IPS-18c (cell line): Measurements from ENCODE around the gene ITGB1.

Source experiments
- H3K4me3 ChIP-seq: 2 replicates; pipeline ENCODE4 v1.7.0; 2013; ENCODE audit warnings: low read depth, mild to moderate bottlenecking, low read length, moderate library complexity; ENCODE audit not compliant: insufficient read depth
- H3K9me3 ChIP-seq: one replicate; pipeline ENCODE4 v1.6.1; 2013; ENCODE audit warnings: mild to moderate bottlenecking, low read length, moderate library complexity; ENCODE audit not compliant: control insufficient read depth, insufficient read depth

The ITGB1 gene

DNA sequence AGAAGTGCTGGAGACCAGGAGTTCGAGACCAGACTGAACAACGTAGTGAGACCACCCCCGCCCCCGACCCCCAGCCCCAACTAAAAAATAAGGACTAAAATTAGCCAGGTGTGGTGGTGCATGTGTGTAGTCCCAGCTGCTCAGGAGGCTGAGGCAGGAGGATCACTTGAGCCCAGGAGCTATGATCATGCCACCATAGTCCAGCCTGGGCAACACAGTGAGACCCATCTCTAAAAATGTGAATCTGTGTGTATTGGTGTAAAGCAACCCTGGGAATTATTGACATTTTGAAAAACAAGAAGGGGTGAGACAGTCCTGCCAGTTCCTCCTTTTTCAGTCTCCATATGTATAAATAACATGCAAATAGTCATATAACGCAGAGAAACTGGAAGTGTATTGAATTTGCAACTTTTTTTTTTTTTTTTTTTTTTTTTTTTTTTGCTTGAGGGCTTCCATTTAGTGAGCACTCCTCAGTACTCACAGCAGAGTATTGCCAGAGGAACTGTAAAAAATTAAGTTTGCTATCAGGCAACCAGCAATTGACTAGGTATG is 3.4 kb upstream of the ITGB1 start:
- Histone ChIP-seq H3K9me3 (no peaks in the 10 kb centered on the region), H3K4me3 (no peak overlapping the region; the same call in 1 of the 2 replicates)

DNA sequence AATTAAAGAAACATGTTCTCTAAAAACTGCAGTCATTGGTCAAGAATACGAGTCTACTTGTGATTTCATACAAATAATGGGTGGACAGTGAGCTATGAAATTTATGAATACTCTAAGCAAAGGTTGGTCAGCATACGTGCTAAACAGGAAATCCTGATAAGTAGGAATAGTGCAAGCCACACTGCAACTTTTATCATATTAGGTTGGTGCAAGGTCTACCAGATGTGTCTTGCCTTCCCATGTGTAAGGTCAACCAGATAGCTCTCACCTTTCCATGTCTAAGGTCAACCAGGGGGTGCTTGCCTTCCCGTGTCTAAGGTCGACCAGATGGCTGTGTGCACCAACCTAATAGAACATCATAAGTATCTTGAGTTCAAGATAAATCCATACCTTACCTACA is 2.0 kb upstream of the ITGB1 start:
- Histone ChIP-seq H3K4me3 (peak overlapping the region; percentile 90; the same call in 1 of the 2 replicates), H3K9me3 (no peaks in the 10 kb centered on the region)

DNA sequence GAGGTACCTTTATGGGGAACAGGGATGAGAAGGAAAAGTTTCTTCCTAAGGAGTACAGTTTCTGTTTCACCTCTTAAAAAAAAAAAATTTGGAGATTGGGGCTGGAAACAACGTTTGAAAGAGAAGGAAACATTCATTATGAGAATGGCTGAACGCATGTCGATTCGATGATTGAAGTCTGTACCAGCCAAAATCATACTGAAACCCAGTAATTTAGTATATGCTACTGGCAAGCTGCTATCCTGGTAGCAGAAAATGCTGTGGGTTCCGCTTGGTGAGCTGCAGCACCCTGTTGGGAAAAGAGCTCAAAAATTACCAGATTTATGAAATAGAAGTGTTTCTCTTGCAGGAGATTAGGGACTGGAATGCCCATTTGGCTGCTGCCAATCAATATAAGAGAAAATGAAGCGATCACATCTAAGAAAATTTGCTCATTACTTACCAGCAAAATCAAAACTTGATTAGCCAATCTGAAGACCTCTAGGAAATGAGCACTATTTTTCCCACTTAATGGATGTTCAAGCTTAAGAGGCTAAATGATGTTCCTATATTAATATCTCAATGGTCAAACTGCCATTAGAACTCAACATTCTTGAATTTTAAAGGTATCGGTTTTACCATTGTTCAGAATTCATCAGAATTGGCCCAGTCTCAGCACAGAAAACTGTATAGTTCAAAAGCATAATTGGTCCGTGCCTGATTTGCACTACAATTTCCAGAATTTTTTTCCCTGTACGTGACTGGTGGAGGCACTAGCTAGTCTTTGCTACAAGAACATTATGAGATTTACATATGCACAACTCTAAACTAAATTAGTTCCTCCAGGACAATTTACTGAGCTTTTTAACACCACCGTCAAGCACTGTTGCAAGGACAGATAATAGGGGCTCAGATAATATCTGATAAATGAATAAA is 1.2 kb upstream of the ITGB1 start:
- Histone ChIP-seq H3K4me3 (peak overlapping the region; percentile 90), H3K9me3 (no peaks in the 10 kb centered on the region)

DNA sequence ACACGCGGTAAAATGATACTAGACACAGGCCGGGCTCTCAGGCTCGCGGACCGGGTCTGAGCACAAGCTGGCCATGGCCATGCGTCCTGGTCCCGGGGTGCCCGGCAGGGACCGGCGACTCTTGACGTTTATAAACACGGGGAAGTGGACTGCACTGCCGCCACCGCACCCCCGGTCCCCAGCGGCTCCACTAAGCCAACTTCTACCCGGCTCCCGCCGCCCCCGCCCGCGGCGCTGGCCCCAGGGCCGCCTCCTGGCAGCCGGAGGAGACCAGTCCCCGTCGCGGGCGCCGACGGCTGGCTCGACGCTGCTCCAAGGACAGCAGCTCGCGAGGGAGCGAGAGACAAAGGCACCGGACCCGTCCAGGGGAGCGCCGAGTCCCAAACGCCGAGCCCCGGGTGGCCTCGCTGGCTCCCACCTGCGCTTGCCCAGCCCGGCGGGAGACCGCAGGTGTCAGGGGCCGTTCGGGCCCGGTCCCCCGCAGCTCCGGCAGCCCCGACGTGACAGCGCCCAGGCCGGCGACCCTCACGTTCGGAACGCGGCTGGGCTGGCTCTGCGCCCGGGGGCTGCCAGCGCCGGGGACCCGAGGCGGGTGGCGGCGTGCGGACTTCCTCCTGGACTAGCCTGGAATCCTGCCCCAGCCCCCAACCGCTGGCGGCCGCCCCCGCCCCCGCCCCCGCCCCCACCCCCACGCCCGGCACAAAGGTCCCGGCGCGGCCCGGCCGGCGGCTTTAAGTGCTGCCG is 517 bp downstream of the ITGB1 start:
- peak overlapping the region; percentile 90 for H3K4me3 ChIP-seq
- no peaks in the 10 kb centered on the region for H3K9me3 ChIP-seq

DNA sequence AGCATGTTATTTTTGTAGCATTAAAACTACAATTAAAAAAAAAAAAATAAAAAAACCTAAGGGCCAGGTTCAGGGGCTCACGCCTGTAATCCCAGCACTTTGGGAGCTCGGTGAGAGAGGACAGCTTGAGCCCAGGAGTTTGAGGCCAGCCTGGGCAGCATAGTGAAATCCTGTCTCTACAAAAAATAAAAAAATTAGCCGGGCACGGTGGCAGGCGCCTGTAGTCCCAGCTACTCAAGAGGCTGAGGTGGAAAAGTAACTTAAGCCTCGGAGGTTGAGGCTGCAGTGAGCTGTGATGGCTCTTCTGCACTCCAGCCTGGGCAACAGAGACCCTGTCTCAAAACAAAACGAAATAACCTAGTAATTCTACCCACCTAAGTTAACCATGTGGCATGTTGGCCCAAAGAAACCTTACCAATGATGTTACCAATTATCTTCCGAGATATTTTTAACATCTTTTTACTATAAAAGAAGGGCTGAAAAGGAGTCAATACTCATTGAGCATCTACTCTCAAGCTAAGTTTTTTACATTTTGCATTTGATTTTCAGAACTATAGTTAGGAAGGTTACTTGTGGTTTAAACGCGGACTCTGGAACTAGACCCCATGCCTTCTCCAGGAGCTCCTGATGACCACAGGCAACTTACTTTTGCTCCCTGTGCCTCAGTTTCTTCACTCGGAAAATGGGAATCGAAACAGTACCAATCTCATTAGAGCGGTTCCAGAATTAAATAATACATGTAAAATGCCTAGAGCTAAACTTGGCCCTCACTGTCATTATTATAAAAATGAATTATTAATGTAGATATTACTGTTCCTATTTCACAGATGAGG is 1.4 kb downstream of the ITGB1 start:
- Histone ChIP-seq H3K4me3 (peak overlapping the region; percentile 78), H3K9me3 (no peaks in the 10 kb centered on the region)

DNA sequence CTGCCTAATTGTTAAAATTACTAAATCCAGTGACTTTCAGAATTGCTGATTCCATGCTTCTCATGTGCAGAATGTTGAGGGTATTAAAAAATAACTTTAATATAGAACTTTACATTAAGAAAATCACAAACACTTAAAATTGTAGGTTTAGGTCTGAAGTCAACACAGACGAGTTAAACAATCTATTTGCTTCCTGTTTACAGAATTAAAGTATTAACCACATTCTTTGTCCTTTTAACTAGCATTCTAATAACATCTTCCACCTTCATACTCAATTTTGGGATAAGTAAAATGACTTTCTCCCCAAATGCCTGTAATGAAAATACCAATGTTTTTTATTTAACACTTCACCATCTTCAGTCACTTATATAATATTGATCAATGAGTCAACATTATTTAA is 2.2 kb downstream of the ITGB1 start:
- Histone ChIP-seq H3K4me3 (no peak overlapping the region), H3K9me3 (no peaks in the 10 kb centered on the region)

DNA sequence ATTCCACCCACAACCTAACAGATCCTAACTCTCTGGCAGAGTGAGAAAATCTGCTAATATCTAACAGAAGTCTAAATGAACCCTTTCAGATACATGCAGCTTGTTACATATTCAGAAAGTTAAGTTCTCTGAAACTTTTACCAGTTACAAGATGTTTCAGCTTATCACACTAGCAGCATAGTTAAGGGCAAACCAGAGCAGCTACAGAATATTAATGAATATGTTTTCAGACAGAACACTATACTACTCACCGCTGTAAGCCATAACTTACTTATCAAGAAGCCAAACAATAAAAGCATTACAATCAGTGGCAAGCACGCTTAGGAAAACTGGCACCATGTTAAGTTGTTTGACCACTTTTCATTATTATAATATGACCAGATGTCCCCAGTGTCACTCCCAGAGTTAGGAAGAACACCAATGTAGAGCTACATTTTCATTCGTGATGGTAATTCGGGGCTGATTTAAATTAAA is 2.7 kb downstream of the ITGB1 start:
- Histone ChIP-seq H3K9me3 (no peaks in the 10 kb centered on the region), H3K4me3 (no peak overlapping the region)

DNA sequence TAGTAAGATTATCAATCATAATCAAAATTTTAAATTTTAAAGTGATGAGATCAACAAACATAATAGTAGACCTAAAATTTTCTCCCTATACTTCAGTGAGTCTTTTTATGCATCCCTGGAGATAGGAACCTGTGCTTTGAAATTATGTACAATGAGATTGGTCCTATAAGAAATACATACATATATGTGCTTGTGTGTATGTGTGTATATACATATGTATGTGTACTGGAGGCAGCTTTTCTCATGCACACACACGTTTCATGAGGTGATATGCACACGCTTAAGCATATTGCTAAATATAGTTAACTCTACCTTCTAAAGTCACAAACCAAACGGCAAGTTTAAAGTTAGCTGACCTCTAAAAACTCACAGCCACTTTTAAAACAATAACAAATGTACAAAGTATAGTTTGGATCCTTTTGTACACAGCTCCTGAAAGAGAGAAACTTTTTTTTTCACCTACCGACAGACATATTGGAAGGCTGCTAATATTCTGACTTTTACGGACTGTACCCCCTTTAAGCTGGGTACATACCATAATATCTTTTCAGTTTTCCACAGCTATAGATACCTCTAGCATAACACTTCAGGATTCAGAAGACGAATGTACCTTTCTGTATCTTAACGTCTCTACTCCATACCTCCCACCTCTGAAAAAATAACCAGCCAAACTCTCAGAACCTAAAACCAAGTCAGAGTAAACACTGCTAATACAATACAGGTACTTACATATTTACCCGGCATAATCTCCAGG is 3.3 kb downstream of the ITGB1 start:
- H3K9me3 ChIP-seq = no peaks in the 10 kb centered on the region
- no peak overlapping the region for H3K4me3 ChIP-seq

DNA sequence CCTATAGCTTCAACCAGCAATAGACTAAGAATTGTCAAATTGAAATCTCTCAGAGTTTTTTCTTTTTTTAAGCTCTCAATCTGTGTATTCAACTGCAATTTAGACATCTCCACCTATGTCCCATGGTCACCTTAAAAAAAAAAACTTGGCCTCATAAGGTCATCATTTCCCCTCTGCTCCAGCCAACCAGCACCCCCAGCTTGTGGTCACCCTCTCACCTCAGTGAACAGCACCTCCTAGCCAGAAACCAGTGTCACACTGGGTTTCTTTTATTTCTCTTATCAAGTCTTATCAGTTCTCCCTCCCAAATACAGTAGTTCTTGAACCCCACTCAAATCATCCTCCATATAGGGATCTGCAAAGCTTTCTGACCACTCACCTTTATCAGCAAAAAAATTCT is 4.0 kb downstream of the ITGB1 start:
- Histone ChIP-seq H3K4me3 (no peak overlapping the region), H3K9me3 (no peaks in the 10 kb centered on the region)

DNA sequence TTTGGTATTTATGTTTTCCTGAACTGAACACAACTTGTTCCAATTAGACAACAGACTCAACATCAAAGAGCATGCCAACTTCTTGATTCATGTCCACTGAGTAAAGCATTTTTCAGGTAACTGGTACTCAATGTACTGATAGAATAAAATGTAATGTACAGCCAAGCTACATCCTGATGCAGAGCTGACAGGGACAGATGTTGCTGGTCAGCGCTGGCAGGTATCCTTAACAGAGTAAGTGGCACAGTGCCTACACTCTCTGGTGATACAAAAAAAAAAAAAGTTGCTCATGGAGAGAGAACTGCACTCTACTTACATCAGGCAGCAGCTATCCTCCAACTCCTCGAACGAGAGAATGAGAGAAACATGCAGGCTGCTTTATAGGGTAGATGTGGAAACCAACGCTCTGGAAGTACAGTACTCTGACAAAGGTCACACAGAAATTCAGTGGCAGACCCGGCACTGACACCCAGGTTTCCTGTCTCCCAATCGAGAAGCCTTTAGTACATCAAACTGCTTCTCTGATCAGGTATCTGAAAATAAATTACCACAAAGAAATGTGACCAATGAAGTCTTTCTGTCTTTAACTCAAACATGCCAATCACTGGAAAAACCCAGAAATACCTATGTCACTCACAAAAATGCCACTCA is 4.6 kb downstream of the ITGB1 start:
- Histone ChIP-seq H3K9me3 (no peaks in the 10 kb centered on the region), H3K4me3 (no peak overlapping the region)

DNA sequence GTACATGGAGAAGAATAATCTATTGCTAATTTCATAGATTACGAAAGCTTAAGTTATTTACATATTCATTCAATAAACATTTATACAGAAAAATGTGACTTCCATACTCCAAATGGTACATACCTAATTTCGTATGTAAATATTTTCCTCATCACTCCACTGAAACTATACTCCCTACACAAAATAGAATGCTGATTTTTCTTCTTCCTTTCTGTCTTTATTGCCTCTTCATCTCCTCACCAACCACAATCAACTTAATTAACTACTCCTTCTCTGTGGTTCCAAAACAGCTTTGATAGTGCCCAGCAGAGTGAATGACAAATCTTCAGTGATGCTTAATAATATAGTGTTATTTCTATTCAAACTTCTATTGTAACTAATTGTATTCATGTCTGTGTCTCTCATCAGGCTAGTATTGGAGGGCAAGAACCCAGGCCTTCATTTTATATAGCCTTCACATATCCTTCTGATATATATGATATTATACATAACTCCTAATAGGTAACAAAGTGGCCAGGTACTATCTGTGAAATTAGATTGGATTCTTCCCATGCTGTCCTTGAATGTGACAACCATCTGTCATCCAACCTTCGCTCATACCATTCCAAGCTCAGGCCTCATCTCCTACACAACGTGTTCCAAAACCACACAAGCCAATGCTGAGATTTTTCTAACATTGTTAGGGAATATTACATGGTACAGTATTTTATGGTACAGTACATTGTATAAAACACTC is 5.3 kb downstream of the ITGB1 start:
- Histone ChIP-seq H3K9me3 (no peaks in the 10 kb centered on the region), H3K4me3 (no peak overlapping the region)

DNA sequence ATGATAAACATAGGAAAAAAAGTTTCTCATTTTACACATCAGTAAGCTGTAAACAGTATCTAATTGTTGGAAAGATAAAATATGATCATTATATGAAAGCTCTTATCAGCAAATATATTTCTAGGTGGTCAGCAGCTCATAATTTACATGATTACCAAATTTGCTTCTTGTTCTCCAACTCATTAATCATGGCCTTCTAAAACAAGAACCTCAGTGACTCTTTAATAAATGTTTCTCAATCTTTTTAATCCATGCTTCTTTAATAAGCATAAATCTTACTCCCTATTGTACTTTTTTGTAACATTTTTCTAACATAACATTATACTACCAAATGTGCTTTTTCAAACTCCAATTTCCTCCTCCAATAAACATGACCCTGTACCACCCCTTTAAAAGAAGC is 5.9 kb downstream of the ITGB1 start:
- no peak overlapping the region for H3K4me3 ChIP-seq
- H3K9me3 ChIP-seq = no peaks in the 10 kb centered on the region

DNA sequence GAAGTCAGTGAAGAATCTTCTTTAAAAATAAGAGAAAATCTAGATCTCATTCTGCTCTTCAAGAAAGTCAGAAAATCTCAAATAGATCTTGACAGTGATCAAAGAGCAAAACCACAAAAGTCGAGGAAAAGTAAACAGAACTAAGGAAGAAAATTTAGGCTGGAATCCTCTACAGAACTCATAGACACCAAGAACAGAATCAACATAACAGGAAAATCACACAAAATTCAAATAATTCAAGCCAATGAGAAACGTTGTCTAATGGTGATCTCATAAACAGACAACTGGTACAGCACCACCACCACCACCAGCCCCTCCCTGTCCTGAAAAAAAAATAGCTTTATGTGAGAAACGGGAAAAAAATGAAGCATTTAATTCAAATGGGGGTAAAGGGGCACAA is 6.9 kb downstream of the ITGB1 start:
- Histone ChIP-seq H3K4me3 (peak overlapping the region; percentile 2; the same call in 1 of the 2 replicates), H3K9me3 (no peaks in the 10 kb centered on the region)

DNA sequence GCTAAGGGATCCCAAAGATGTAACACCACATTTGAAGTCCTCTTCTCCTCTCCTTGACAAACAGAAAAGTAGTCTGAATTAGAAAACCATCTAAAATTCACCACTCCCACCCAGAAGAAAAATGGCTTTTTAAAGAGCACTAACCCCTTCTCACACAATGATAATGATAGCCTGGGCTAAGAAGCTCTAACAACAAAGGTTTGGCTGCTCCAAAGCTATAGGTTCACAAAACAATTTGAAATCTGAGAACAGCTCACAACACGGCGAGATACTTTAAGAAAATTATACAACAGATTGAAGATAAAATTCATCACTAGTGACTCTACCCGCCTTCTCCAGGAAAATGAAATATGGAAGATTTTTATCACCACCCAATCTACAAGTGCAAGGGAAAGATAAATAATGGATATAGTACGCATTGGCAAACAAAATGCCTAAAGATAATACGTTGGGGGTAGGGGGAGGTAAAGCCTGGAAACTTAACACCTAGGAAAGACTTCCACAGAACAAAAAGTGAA is 7.4 kb downstream of the ITGB1 start:
- Histone ChIP-seq H3K9me3 (no peaks in the 10 kb centered on the region), H3K4me3 (peak overlapping the region; percentile 2; the same call in 1 of the 2 replicates)

DNA sequence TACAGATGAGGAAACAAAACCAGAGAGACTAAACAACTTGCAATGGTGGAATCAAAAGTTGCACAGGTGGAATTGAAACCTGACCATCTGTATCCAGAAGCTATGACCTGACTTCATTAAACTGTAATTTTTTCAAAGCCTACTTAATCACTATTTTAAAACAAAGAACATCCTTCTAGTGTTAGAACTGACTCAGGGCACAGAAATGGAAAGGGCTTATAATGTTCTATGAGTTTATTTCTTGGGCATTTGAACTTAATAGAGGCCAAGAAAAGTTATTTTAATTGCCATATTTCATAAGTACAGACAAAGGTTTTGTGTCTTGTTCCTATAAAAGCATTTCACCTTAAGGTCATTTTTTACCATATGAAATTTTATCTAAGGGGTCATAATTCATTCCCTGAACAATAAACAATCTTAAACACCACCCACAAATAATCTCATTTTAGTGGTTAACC is 8.8 kb downstream of the ITGB1 start:
- no peaks in the 10 kb centered on the region for H3K9me3 ChIP-seq
- no peak overlapping the region for H3K4me3 ChIP-seq
